NCI-H2227 (cell line): ENCODE measurements around the gene RHOXF2B.
"Not testable (repeated sequence)": the region's sequence is repeated elsewhere in the genome, so short reads cannot be mapped to it uniquely, and the experiment has no call there.

ENCODE experiments used
- DNase-seq: peaks from one replicate; lab custom pipeline; 2025; ENCODE audit not compliant: unreplicated experiment; lab: John Stamatoyannopoulos, UW

Gene RHOXF2B

GRCh38 chrX:120077590-120077989 is at the start of gene RHOXF2B:
RHOXF2B (minus strand) TSS chrX:120077690; CDS start chrX:120077552, 138 bp downstream.
- not testable (repeated sequence) for DNase-seq

GRCh38 chrX:120125444-120125843 is 48.0 kb upstream of the RHOXF2B start:
- no peak for DNase-seq

GRCh38 chrX:120120223-120120622 is 42.7 kb upstream of the RHOXF2B start:
- no peak for DNase-seq

- DNase-seq: no peak
These were observed 38.0 kb upstream of the RHOXF2B start, which contains the start of gene RHOXF1 for GRCh38 chrX:120115438-120115963. RHOXF1 (minus strand) TSS chrX:120115913; CDS start chrX:120115862, 51 bp downstream.

- no peak for DNase-seq
These were observed 34.1 kb upstream of the RHOXF2B start for GRCh38 chrX:120111611-120112010.

GRCh38 chrX:120109378-120109777 is 31.9 kb upstream of the RHOXF2B start:
- DNase-seq: no peak

- DNase-seq: not testable (repeated sequence)
These were observed 27.2 kb upstream of the RHOXF2B start for GRCh38 chrX:120104707-120105106.

- not testable (repeated sequence) for DNase-seq
These were observed 23.6 kb upstream of the RHOXF2B start for GRCh38 chrX:120101057-120101456.

- no peak for DNase-seq
These were observed 12.7 kb upstream of the RHOXF2B start for GRCh38 chrX:120090208-120090607.

GRCh38 chrX:120087289-120088017 is 10.0 kb upstream of the RHOXF2B start:
- no peak for DNase-seq

GRCh38 chrX:120085553-120086185 is 8.2 kb upstream of the RHOXF2B start:
- not testable (repeated sequence) for DNase-seq

- DNase-seq: not testable (repeated sequence)
These were observed 11.3 kb downstream of the RHOXF2B start for GRCh38 chrX:120066169-120066568.

GRCh38 chrX:120042712-120043111 is 34.8 kb downstream of the RHOXF2B start:
- not testable (repeated sequence) for DNase-seq

- not testable (repeated sequence) for DNase-seq
These were observed 35.2 kb downstream of the RHOXF2B start for GRCh38 chrX:120042247-120042646.

- not testable (repeated sequence) for DNase-seq
These were observed 37.3 kb downstream of the RHOXF2B start for GRCh38 chrX:120040176-120040575.

GRCh38 chrX:120039087-120039733 is 38.3 kb downstream of the RHOXF2B start:
- not testable (repeated sequence) for DNase-seq

- DNase-seq: no peak
These were observed 40.8 kb downstream of the RHOXF2B start for GRCh38 chrX:120036704-120037103.

GRCh38 chrX:120035522-120036309 is 41.8 kb downstream of the RHOXF2B start:
- DNase-seq: not testable (repeated sequence)

- no peak for DNase-seq
These were observed 48.1 kb downstream of the RHOXF2B start for GRCh38 chrX:120029354-120029753.

GRCh38 chrX:120023259-120023658 is 54.2 kb downstream of the RHOXF2B start:
- DNase-seq: no peak

GRCh38 chrX:120022763-120023162 is 54.7 kb downstream of the RHOXF2B start:
- DNase-seq: no peak
